Astrocyte (in vitro differentiated cells and primary cell): ENCODE data around the gene INKA2.

Experiments
- EZH2 ChIP-seq: IDR thresholded peaks from 2 replicates; pipeline ENCODE4 v1.6.1; 2012; ENCODE audit warnings: mild to moderate bottlenecking, low read length, inconsistent platforms; ENCODE audit not compliant: insufficient read depth
- TF ChIP-seq, protein P1 (sequence below): IDR thresholded peaks from 2 replicates; pipeline ENCODE4 v1.5.1; 2011; ENCODE audit warnings: low read depth, mild to moderate bottlenecking, inconsistent platforms, low read length, moderate library complexity; ENCODE audit not compliant: insufficient read depth

DNA sequence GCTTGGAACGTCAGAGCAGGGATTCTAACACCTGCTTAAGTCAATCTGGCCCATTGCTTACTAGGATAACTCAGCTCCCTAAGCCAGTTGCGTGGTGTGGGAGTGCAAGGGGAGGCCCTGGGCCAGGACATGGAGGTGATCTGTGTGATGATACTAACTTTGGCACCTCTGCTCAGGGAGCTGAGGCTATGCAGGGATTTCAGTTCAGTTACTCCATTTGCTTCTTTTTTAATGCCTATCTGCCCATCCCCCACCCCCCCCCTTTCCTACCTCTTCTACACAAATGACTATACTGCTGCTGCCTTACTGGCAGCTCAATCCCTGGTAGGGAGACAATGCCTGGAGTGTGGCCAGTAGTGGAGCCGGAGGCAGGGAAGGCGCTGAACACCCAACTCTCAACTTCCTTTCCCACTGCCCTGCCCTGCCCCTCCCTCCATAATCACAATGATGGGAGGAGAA lies 19.5 kb downstream of the INKA2 start:
- TF ChIP-seq, protein P1, sequence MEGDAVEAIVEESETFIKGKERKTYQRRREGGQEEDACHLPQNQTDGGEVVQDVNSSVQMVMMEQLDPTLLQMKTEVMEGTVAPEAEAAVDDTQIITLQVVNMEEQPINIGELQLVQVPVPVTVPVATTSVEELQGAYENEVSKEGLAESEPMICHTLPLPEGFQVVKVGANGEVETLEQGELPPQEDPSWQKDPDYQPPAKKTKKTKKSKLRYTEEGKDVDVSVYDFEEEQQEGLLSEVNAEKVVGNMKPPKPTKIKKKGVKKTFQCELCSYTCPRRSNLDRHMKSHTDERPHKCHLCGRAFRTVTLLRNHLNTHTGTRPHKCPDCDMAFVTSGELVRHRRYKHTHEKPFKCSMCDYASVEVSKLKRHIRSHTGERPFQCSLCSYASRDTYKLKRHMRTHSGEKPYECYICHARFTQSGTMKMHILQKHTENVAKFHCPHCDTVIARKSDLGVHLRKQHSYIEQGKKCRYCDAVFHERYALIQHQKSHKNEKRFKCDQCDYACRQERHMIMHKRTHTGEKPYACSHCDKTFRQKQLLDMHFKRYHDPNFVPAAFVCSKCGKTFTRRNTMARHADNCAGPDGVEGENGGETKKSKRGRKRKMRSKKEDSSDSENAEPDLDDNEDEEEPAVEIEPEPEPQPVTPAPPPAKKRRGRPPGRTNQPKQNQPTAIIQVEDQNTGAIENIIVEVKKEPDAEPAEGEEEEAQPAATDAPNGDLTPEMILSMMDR = no peak
- no peak for TF ChIP-seq EZH2
